Retinal pigment epithelial cell (primary cell): ENCODE results near the gene BIN1.

ENCODE experiments used
- DNase-seq: peaks from one replicate; pipeline ENCODE4 v3.0.0-alpha.2; 2010; ENCODE audit warnings: low read depth
- H3K4me3 ChIP-seq: 2 replicates; pipeline ENCODE4 v1.5.1; 2011; ENCODE audit warnings: mild to moderate bottlenecking, low read length, control low read depth, moderate library complexity
- CTCF ChIP-seq: conservative IDR thresholded peaks from 2 replicates; pipeline ENCODE4 v1.5.1; 2011; ENCODE audit warnings: low read depth, low read length, control low read depth, inconsistent platforms

BIN1 gene

GRCh38 chr2:127016329-127016728, 90.6 kb downstream of the BIN1 start:
- TF ChIP-seq CTCF = no peak
- DNase-seq = no peak
- no peak overlapping the region for H3K4me3 ChIP-seq

GRCh38 chr2:127015106-127015910, 91.6 kb downstream of the BIN1 start:
- no peak for DNase-seq
- no peak overlapping the region for H3K4me3 ChIP-seq
- no peak for TF ChIP-seq CTCF

- TF ChIP-seq CTCF = no peak
- no peak for DNase-seq
- H3K4me3 ChIP-seq = no peak overlapping the region
Measured at GRCh38 chr2:127014630-127015029, 92.3 kb downstream of the BIN1 start.

GRCh38 chr2:127014224-127014623, 92.7 kb downstream of the BIN1 start:
- no peak for DNase-seq
- no peak overlapping the region for H3K4me3 ChIP-seq
- TF ChIP-seq CTCF = no peak

GRCh38 chr2:127012868-127013267, 94.1 kb downstream of the BIN1 start:
- no peak for TF ChIP-seq CTCF
- H3K4me3 ChIP-seq = no peak overlapping the region
- DNase-seq = no peak

DNA sequence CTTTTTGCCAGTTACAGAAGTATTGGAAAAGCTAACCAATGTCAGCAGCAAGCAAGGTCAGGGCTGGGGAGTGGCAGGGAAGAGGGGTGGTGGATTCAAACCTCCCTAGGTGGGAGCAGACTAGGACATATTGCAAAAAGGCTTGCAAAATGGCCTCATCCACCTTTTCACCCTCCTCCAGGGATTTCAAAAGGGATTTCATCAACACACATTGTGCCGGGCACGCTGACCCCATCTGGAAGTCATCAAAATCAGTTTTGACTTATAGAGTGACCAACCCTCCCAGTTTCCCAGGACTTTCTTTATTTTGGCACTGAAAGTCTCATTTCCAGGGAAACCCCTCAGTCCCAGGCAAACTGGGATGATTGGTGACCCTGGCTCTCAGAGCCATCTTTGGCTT, 94.7 kb downstream of the BIN1 start:
- no peak for TF ChIP-seq CTCF
- DNase-seq = no peak

GRCh38 chr2:127011796-127012195, 95.2 kb downstream of the BIN1 start:
- DNase-seq = no peak
- TF ChIP-seq CTCF = no peak

More for the DNA sequence above, 94.7 kb downstream of the BIN1 start:
- no peak overlapping the region for H3K4me3 ChIP-seq

More at GRCh38 chr2:127011796-127012195, 95.2 kb downstream of the BIN1 start:
- no peak overlapping the region for H3K4me3 ChIP-seq
